NT2/D1 (cell line): ENCODE data around the gene SQOR.

Experiments
- SUZ12 ChIP-seq: IDR thresholded peaks from 2 replicates; pipeline ENCODE4 v1.6.1; 2011; ENCODE audit not compliant: insufficient read length, insufficient read depth; ENCODE audit errors: extremely low read depth
- YY1 ChIP-seq: IDR thresholded peaks from 2 replicates; pipeline ENCODE4 v1.6.1; 2011; ENCODE audit not compliant: insufficient read length, insufficient read depth
- ZNF274 ChIP-seq: IDR thresholded peaks from 2 replicates; pipeline ENCODE4 v1.6.1; 2011; ENCODE audit warnings: mild to moderate bottlenecking, low read depth, low read length

GRCh38 chr15:45705510-45706473 is 71.0 kb downstream of the SQOR start:
- TF ChIP-seq SUZ12 (no peak), YY1 (no peak), ZNF274 (no peak)
